ENCODE results near the gene PSAPL1.

PSAPL1 gene

GRCh38 chr4:7381890-7382633, 52.7 kb downstream of the PSAPL1 start:
- DNase-seq (ENCODE audit: low spot score), result no peak

GRCh38 chr4:7381221-7381889, 53.4 kb downstream of the PSAPL1 start:
- DNase-seq (ENCODE audit: low spot score), result no peak

Measured in AG08396 (cell line).